CD4-positive, alpha-beta T cell treated with Interleukin-4 for 4 hours (primary cell): ENCODE data around the gene PIEZO2.
"Not testable (repeated sequence)": the region's sequence is repeated elsewhere in the genome, so short reads cannot be mapped to it uniquely, and the experiment has no call there.

ENCODE experiments used
- DNase-seq: peaks from one replicate; pipeline ENCODE4 v3.0.0-alpha.2; 2020

Gene PIEZO2

DNA sequence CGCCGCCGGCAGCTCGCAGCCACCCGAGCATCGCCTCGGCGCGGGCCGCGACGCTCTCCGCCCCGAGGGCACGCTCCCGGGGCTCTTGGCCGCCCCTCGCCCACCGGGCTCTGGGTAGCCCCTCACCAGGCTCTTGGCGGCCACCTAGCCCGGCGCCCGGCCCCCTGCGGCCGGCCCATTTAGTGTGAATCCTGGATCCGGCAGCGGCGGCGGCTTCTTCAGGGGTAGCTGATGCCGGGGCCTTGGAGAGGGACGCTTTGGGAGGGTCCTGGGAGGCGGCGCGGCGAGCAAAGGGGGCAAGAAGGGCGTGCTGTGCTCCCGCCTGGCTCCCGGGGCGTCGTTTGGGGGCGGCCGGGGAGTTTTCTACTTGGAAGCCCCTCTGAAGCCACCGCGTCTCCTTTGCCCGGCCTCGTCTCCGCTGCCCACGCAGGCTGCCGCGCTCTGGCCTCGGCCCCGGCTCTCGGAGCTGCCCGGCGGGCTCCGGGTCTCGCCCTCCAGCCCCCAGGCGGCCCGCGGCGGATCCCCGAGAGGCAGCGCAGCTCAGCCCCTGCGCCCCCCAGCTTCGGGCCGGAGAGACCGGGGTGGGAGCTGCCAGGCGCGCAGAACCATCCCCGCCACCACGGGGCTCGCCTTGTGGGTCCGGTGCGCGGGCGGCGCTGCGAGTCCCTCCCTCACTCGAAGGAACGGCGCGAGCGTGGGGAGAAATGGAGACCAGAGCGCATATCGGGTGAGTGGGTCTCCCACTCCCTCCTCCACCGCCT, 509 bp downstream of the PIEZO2 start:
- no peak for DNase-seq

GRCh38 chr18:11147962-11148679, 1.2 kb downstream of the PIEZO2 start:
- DNase-seq, result no peak

DNA sequence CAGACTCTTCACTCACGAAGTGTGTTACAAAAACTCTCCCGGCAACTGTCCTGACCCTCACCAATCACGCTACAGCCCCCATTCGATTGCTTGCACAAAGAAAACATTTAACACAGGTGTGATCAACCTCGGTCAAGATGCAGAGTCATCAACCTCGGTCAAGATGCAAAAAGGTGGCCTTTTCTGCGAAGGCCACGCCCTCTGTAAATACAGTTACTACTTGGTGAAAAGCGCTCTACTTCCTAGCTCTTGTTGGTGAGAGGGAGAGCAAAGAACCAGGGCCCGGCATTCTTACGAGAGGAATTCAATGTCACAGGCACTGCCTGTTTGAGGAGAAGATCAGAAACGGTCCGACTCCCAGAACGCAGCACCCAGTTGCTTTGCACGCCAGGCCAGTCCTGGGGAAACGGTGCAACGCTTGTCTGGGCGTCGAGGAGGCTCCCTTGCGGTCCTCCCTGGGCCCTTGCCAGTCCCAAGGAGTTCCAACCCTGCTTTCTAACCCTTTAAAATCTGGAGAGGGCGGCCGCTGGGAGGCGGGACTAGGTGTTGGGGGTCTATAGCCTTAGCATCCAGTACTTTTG, 1.9 kb downstream of the PIEZO2 start:
- DNase-seq, result no peak

GRCh38 chr18:11146947-11147345, 2.4 kb downstream of the PIEZO2 start:
- no peak for DNase-seq

DNA sequence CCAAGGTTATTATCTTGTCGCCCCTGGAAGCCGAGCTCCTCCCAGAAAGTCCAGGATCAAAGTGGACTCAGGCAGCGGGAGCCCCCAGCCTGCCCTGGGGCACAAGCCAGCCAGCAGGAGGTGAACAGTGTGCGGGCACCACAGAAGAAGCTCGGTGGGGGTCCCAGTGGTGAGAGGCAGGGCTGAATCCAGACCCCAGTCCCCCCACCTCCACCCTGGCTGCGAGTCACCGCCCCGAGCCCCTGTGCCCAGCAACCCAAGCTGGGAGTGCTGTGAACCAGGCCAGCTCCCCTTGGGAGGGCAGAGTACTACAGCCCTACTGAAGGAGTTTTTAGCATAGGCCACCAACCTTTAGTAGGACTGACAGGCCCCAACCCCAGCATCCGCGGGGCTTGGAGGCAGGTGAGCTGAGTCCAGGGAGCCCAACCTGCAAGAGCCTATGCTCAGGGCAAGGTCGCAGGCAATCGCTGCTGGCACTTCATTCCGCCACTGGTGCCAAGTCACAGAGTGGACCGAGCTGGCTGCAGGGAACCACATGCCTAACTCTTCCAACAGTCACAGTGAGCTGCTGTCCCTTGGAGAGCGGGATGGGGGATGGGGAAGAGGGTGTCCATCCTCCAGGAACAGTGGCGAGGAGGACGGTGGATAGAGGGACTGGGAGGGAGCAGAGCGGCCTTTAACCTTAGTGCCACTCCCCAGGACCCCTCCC, 3.0 kb downstream of the PIEZO2 start:
- DNase-seq, result no peak

GRCh38 chr18:11145413-11146191, 3.8 kb downstream of the PIEZO2 start:
- no peak for DNase-seq

- DNase-seq, result no peak
Observed at GRCh38 chr18:11137400-11137799, 12.0 kb downstream of the PIEZO2 start.

- DNase-seq, result no peak
Observed at GRCh38 chr18:11136241-11136640, 13.1 kb downstream of the PIEZO2 start.

DNA sequence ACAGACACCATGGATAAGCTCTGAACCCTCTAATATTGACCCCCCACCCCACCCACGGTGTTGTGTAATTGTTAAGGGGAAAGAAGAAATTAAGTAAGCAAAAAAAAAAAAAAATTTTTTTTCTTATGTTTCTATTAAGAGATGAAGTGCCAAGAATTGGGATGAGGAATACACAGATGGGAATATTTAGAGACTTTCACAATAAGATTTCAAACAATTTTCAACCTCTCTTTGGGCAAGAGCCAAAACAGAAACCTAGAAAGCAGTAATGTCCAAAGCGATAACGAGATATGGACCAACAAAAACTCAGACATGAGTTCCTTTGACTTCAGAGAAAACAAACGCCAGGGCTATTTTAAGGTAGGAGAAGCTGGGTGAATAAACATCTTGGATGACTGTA, 14.4 kb downstream of the PIEZO2 start:
- no peak for DNase-seq

DNA sequence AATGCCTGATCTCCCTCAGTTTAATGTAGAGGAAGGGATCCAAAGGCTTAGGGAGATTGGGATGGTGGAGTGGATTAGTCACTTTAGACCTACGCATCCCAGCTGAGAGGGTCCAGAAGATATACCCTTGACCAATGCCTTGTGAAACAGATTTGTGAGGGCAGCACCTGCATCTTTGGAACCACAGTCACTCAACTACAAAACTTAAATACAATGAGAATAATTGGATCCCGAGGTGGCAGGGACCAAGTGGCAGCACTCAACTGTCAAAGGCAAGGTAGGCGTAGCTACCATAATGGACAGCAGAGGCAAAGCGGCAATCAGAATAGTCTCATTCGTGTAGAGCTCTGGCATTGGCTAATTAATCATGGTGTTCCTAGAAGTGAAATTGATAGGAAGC, 20.3 kb downstream of the PIEZO2 start:
- not testable (repeated sequence) for DNase-seq

DNA sequence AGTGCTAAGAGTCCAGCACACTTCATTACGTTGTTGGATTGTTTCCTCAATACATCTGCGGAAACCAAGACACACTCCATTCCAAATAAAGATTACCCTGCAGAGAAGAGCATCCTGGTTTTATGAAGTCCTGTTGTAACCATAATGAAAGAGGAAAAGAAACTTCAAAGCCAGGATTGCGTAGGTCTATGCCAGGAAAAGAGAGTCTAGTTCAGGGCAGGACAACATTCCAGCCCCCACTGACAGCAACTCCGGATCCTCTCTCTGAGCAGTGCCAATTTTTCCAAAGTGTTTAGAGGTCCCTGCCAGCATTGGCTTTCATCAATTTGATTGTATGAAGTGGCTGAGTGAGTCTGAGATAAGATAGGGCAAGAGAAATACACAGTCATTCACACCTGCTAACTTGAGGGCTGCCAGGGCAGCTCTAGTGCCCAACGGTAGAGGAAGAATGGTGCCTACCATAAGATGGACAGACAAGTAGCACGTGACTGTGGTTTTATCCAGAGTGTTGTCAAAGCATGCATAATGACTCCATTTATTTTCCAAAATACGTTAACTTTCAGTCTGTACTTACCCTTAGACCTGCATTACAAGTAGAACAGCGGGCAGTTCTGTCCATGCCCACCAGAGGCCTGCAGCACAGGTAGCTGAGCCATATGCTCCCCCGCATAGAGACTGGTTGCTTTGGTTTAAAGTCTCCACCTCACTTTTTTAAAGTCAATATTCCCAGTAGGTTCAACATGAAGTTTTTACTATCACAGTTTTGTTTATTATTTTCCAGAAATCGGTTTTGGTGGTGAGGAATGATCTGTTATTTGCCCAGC, 23.7 kb downstream of the PIEZO2 start:
- no peak for DNase-seq

DNA sequence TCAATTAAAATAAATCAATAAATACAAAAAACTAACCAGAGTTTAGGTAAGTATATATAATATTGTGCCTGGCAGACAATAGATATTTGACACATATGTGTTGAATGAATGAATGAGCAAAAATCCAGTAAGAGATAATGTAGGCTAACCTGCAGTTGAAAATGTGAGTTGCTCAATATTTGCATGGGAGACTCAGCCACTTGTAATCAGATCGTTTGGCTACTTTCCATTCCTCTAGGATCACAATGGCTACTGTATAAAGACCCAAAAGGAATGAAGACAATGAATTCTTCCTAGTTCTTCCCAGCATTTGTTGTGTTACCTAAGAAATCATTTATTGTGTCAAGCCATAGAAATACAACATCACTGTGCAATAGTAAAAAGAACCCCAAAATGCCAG, 25.3 kb downstream of the PIEZO2 start:
- no peak for DNase-seq

DNA sequence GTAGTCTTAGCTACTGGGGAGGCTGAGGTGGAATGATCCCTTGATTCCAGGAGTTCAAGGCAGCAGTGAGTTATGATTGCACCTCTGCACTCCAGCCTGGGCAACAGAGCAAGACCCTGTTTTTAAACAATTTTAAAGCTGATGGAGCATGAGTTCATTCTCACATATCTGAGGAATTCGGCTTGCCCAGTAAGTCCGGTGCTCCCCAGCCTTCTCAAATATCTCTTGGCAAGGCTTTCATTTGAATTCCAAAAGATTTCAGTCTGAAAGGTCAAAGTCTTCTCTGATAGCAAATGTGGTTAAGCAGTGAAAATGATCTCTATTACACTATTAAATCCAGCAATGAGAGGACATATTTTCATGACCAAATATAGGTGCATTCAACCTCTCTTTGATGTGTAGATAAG, 27.9 kb downstream of the PIEZO2 start:
- DNase-seq, result no peak

DNA sequence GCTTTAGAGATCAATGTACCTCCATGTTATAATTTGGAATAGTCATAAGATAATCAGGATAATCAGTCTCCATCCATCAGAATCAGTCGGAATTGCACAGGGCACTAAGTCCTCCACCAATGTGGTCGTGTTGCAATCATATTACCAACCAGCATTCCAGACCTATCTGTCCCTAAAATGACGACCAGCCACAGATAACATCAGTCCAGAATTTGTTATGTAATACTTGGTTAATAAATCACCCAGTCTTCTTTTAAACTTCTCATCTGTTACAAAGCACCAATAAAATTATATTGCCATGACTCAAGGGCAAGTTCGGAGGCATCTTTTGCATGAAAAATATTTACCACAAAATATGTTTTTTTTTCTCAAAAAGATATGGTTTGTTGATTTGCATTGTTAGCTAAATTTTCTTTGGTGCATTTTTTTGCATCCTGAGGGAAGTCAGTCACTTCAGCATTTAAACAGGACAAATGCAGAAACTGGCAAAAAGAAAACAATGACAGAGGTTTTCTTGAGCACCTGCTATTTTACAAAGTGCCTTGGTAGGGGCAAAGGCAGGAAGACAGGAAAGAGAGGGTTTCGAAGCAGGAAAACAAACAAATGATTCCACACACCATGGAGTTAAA, 29.3 kb downstream of the PIEZO2 start:
- DNase-seq, result no peak

DNA sequence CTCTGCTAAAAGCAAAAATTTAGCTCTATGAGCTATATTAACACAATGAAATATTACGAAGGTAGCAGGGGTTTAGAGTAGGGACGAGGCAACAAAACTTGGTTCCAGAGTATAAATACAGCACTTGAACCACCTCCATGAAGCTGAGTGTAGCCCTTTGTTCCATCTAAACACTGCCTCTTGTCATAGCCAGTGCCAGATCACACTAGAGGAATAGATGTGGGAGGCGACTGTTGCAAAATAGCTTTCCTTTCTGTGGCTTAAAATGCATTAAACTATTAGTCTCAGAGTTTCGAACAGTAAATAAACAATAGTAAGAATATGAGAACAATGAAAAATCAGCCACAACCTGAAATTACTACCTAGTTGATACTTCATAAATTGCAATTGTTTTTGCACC, 29.8 kb downstream of the PIEZO2 start:
- DNase-seq, result no peak

- DNase-seq, result no peak
Observed at GRCh38 chr18:11118051-11118766, 31.2 kb downstream of the PIEZO2 start.

DNA sequence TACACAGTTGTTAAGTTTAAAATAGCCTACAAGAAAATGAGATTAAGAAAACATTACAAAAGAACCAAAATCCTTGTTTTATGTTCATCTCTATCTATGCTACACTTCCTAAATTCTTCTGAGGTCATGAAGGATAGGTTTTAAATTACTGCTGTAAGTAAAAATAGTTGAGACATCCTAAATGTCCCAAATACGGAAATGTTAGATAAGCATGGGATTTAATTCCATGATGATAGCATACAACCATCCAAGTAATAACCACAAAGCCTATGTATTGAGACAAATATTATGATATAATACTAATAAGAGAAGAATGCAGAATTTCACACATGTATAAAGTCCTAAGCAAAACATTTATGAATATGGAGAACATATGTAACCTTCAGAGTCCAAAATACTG, 34.1 kb downstream of the PIEZO2 start:
- DNase-seq, result no peak

DNA sequence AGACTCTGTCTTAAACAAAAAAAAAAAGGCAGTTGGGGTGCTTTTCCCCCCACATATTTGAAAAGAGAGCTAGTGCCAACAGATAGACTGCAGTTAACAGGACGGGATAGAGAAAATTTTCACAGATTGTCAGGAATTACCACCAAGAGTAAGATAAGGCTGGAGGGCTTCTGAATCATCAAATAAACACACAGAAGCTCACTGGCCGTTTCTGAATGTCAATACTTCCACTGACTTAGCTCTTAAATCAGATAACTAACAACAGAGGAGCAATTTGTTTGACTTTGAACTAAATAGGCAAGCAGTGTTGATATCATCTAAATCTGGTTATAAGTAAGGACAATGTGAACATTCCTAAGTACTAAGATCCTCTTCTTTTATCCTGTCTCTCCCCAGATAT, 34.7 kb downstream of the PIEZO2 start:
- no peak for DNase-seq

- no peak for DNase-seq
Observed at GRCh38 chr18:11113937-11114336, 35.4 kb downstream of the PIEZO2 start.

GRCh38 chr18:11113046-11113548, 36.3 kb downstream of the PIEZO2 start:
- no peak for DNase-seq
